Lower leg skin (tissue), 3 donors: Measurements from ENCODE around the gene IGFBP7.

Experiments
- POLR2A ChIP-seq, 2 donors: fragments of 450-650 bp; IDR thresholded peaks; one replicate each; pipeline ENCODE4 v1.6.1; 2016 to 2017; ENCODE audit warnings: antibody characterized with exemption in 2 of 2, mild to moderate bottlenecking in 1 of 2, moderate library complexity in 1 of 2
- TF ChIP-seq, protein P1 (sequence below), 3 donors: fragments of 450-650 bp; IDR thresholded peaks; one replicate each; pipeline ENCODE4 v1.5.1; 2016; ENCODE audit warnings: antibody characterized with exemption in 3 of 3, mild to moderate bottlenecking in 3 of 3, moderate library complexity in 2 of 3

DNA sequence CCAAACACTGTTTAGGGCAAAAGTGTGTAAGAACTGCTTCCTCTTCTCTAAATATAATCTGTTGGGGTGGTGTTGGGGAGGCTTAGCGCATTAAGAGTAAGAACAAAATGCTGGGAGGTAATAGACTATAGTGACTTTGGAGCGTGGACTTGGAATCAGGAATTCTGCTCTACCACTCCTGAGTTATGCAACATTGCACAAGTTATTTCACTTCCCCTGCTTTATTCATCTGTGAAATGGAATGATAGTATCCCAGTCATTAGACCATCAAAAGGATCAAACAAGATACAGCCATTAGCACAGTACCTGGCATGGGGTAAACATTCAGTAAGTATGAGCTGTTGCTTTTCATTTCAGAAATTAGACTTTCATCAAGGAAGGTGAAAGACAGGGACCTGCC is 58.7 kb downstream of the IGFBP7 start:
- TF ChIP-seq, protein P1, sequence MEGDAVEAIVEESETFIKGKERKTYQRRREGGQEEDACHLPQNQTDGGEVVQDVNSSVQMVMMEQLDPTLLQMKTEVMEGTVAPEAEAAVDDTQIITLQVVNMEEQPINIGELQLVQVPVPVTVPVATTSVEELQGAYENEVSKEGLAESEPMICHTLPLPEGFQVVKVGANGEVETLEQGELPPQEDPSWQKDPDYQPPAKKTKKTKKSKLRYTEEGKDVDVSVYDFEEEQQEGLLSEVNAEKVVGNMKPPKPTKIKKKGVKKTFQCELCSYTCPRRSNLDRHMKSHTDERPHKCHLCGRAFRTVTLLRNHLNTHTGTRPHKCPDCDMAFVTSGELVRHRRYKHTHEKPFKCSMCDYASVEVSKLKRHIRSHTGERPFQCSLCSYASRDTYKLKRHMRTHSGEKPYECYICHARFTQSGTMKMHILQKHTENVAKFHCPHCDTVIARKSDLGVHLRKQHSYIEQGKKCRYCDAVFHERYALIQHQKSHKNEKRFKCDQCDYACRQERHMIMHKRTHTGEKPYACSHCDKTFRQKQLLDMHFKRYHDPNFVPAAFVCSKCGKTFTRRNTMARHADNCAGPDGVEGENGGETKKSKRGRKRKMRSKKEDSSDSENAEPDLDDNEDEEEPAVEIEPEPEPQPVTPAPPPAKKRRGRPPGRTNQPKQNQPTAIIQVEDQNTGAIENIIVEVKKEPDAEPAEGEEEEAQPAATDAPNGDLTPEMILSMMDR (IDR thresholded peaks at IDR 0.05), result no peak
- TF ChIP-seq POLR2A (IDR thresholded peaks at IDR 0.05), result no peak
